ENCODE results near the gene DCAF7.

- no peak for TF ChIP-seq CTCF (IDR thresholded peaks at IDR 0.05)
- no peak for TF ChIP-seq POLR2A (IDR thresholded peaks at IDR 0.05)
Observed at GRCh38 chr17:63546308-63547082, 3.8 kb upstream of the DCAF7 start.
